Large intestine (tissue), 3 donors: Measurements from ENCODE around the gene LBR. TPM values are rescaled to one million over a fixed set of nuclear protein-coding genes. Genes with fewer than 3 reads are reported as not detected.

Experiments
- DNase-seq, 2 donors: peaks; one replicate each; pipeline versions ENCODE4 v3.0.0 to v3.0.0-alpha.2; 2013
- H3K27ac ChIP-seq: one replicate; pipeline ENCODE4 v1.5.1; 2013; ENCODE audit warnings: low read length
- H3K27me3 ChIP-seq: 2 replicates; pipeline ENCODE4 v1.6.1; 2013; ENCODE audit warnings: low read length; ENCODE audit not compliant: control insufficient read depth, insufficient read depth
- H3K36me3 ChIP-seq: 2 replicates; pipeline ENCODE4 v1.6.1; 2013; ENCODE audit warnings: low read length; ENCODE audit not compliant: control insufficient read depth, insufficient read depth
- H3K4me1 ChIP-seq: one replicate; pipeline ENCODE4 v1.6.1; 2013; ENCODE audit warnings: low read length; ENCODE audit not compliant: control insufficient read depth, insufficient read depth
- H3K4me3 ChIP-seq: one replicate; pipeline ENCODE4 v1.5.1; 2013; ENCODE audit warnings: low read length
- H3K9me3 ChIP-seq: one replicate; pipeline ENCODE4 v1.6.1; 2013; ENCODE audit warnings: mild to moderate bottlenecking, low read depth, low read length, moderate library complexity; ENCODE audit not compliant: control insufficient read depth
- WGBS: methylation state at CpG from one replicate; pipeline ENCODE4 v1.1.5; 2013; ENCODE audit warnings: low lambda C conversion rate; ENCODE audit not compliant: insufficient coverage; 5-methylcytosine and 5-hydroxymethylcytosine counted together
- polyA plus RNA-seq: library from polyadenylated mRNA; unstranded; fragments of 120-200 nt; gene quantifications from one replicate; pipeline ENCODE4 v1.2.1, GENCODE V29; 2013

The LBR gene
- polyA plus RNA-seq, 1 donor, result 71.2 TPM

DNA sequence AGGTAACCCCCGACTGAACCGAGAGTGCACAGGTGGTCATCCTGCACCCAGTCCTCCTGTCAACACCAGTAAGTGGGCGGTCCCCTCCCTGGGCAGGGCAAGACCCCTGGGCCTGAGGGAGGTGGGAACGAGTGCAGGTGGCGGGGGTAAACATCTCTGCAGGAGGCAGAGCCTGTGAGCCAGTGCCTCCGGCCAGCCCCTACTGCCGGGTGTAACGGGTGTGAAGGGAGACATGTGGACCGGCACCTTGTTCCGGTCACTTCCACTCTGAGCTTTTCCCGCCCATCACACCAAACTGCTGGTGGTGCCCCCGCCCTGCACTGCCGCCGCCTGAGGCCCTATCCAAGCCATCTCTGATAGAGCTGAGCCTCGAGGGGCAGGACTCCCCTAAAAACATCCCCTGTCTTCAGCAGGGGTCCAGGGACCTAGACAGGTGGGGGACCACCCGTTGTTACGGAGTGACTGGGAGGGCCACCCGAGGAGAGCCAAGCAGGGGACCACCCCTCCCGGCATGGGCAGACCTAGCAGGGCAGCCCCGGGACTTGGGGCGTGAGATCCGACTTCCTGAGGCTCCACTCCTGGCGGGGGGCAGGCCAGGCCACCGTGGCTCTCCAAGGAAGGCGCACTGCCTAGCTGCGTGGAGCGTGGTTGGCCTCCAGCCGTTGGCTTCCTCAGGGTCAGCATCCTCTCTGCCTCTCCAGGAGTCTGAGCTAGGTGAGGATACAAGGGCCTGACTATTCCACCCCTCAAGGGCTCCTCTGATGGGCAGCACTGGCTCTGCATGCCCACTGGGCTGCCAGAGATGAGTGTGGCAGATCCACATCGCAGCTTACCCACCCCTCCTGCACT lies 43.8 kb upstream of the LBR start:
- H3K9me3 ChIP-seq, result no peaks in the 10 kb centered on the region
- H3K4me3 ChIP-seq, result no peak overlapping the region
- no CpG with 5 or more reads among the region's 29 CpGs for WGBS
- H3K36me3 ChIP-seq, result no peaks in the 10 kb centered on the region
- H3K4me1 ChIP-seq, result peaks cover 7% of the 10 kb centered on the region
- DNase-seq, result peak in 1 of 2 donors; percentile 1
- H3K27me3 ChIP-seq, result no peaks in the 10 kb centered on the region
- no peak overlapping the region for H3K27ac ChIP-seq

DNA sequence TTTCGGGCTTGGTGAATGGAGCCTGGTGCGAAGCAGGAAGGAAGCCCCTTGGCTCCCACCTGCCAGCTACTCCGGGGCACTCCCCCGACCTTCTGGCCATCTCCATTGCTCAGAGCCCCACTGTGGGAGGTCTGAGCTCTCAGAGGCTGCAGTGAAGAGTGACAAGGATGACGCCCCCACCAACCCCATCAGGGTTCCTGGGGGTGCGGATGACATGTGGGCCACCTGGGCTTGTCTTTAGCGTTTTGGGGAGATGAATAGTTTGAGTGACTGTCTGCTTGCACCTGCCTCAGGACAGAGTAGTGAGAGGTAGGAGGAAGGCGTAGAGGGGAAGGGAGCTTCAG lies 43.2 kb upstream of the LBR start:
- Histone ChIP-seq H3K36me3 (no peaks in the 10 kb centered on the region), H3K9me3 (no peaks in the 10 kb centered on the region), H3K4me3 (no peak overlapping the region), H3K4me1 (peaks cover 7% of the 10 kb centered on the region), H3K27me3 (no peaks in the 10 kb centered on the region), H3K27ac (no peak overlapping the region)
- no CpG with 5 or more reads among the region's 8 CpGs for WGBS
- DNase-seq, result no peak

DNA sequence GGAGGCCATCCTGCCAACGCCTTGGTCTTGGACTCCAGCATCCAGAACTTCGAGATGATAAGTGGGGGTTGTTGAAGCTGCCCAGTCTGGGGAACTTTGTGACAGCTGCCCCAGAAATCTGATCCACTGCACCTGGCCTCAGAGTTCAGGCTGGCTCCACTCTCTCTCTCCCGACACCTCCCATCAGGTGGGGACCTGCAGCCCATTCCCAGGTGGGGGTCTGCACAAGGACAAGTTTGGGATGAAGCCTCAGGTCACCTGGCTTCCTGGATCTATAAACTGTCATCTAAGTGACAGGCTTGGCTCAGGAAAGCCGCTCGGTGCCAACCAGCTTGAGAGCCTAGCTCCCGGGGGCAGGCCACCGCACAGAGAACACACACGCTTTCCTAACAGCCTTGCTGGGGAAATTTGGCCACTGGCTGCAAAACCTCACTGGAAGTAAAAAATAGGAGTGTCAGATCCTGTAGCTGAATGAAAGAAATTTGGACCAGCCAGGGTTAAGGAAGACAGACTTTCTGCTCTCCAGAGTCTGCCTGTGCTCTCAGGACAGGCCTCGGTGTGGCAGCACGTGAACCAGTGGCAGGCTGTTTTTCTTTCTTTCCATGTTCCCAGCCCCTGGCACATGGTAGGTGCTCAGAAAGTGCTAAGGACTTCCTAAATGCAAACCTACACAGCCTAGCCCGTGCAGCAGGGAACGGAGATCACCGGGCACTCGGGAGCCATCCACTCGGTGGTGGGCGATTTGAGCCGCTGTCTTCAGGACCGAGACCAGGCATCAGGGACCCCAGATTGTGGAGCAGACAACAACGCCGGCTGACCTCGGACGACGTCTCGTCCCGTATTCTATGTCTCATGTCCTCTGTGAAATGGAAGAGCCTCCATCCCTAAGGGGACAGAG lies 42.6 kb upstream of the LBR start:
- H3K36me3 ChIP-seq, result no peaks in the 10 kb centered on the region
- no peaks in the 10 kb centered on the region for H3K9me3 ChIP-seq
- H3K27ac ChIP-seq, result no peak overlapping the region
- H3K27me3 ChIP-seq, result no peaks in the 10 kb centered on the region
- H3K4me1 ChIP-seq, result peaks cover 7% of the 10 kb centered on the region
- peak in 1 of 2 donors; percentile 1 for DNase-seq
- WGBS, result no CpG with 5 or more reads among the region's 25 CpGs
- H3K4me3 ChIP-seq, result no peak overlapping the region

- Histone ChIP-seq H3K27ac (no peak overlapping the region), H3K4me3 (no peak overlapping the region), H3K9me3 (no peaks in the 10 kb centered on the region), H3K4me1 (no peaks in the 10 kb centered on the region), H3K36me3 (no peaks in the 10 kb centered on the region), H3K27me3 (no peaks in the 10 kb centered on the region)
- no CpG with 5 or more reads among the region's 5 CpGs for WGBS
- no peak for DNase-seq
These were observed 41.2 kb upstream of the LBR start for GRCh38 chr1:225469051-225469450.

- H3K9me3 ChIP-seq, result no peaks in the 10 kb centered on the region
- no peak overlapping the region for H3K27ac ChIP-seq
- H3K36me3 ChIP-seq, result no peaks in the 10 kb centered on the region
- no peaks in the 10 kb centered on the region for H3K4me1 ChIP-seq
- WGBS, result 86% methylated on average over 1 of the region's 10 CpGs
- no peak overlapping the region for H3K4me3 ChIP-seq
- no peak for DNase-seq
- no peaks in the 10 kb centered on the region for H3K27me3 ChIP-seq
These were observed 40.6 kb upstream of the LBR start for GRCh38 chr1:225468270-225469020.

DNA sequence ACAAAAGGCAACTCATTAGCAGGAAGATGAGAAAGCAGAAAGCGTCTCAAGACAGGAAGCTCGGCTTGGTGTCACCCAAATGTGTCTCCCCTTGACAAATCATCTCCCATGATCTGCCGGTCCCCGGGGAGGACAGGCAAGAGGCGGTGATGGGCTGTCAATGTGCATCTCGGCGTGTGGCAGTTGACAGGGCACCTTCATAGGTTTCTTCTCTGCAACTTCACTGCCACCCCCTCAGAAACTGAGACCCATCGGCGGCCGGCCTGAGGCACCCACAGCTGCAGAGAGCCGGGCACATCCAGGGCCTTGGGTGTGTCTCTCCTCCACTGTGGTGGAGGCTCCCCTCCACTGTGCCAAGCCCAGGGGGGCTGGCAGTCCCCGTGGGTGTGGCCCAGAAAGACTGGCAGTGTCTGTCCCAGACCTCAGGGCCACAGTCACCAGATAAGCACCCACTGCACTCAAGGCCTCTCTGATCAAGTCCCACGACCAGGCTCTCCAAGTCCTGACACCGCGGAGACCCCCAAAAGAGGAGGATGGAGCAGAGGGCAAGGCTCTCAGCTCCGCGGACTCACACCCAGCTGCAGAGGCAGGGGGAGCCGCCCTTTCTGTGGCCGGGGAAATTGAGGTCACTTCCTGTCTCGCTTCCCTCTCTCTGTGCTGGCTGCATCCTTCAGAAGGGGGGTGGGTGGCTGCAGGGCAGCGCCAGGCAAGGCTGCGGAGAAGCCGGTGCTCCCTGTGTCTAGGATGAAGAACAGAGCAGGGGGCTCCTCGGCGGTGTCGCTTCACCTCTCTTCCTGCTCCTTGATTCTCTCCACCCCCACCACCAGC lies 39.6 kb upstream of the LBR start:
- peak overlapping the region; percentile 11 for H3K4me3 ChIP-seq
- no CpG with 5 or more reads among the region's 26 CpGs for WGBS
- DNase-seq, result peak in 1 of 2 donors; percentile 39

GRCh38 chr1:225466848-225467192 lies 39.0 kb upstream of the LBR start:
- Histone ChIP-seq H3K9me3 (no peaks in the 10 kb centered on the region), H3K27ac (no peak overlapping the region), H3K36me3 (no peaks in the 10 kb centered on the region), H3K27me3 (no peaks in the 10 kb centered on the region), H3K4me1 (no peaks in the 10 kb centered on the region), H3K4me3 (no peak overlapping the region)
- WGBS, result no CpG with 5 or more reads among the region's 4 CpGs
- no peak for DNase-seq

More for the DNA sequence above, 39.6 kb upstream of the LBR start:
- Histone ChIP-seq H3K4me1 (no peaks in the 10 kb centered on the region), H3K27ac (peak overlapping the region; percentile 6), H3K36me3 (no peaks in the 10 kb centered on the region), H3K27me3 (no peaks in the 10 kb centered on the region), H3K9me3 (no peaks in the 10 kb centered on the region)

- no peak overlapping the region for H3K27ac ChIP-seq
- no peak overlapping the region for H3K4me3 ChIP-seq
- no peaks in the 10 kb centered on the region for H3K36me3 ChIP-seq
- no peaks in the 10 kb centered on the region for H3K9me3 ChIP-seq
- H3K27me3 ChIP-seq, result no peaks in the 10 kb centered on the region
- no CpG with 5 or more reads among the region's 26 CpGs for whole genome bisulfite sequencing
- H3K4me1 ChIP-seq, result no peaks in the 10 kb centered on the region
- DNase-seq, result no peak
These were observed 38.1 kb upstream of the LBR start for GRCh38 chr1:225465793-225466517.
